HG02870 (cell line): ENCODE data around the gene BUD31.
"Not testable (repeated sequence)": the region's sequence is repeated elsewhere in the genome, so short reads cannot be mapped to it uniquely, and the experiment has no call there.

Source experiments
- ATAC-seq: cut with Tn5 transposase; IDR thresholded peaks from one replicate; pipeline ENCODE4 v1.9.1; 2021; ENCODE audit warnings: mild to moderate bottlenecking, moderate library complexity; ENCODE audit not compliant: unreplicated experiment

The BUD31 gene

GRCh38 chr7:99380032-99380822, 28.5 kb upstream of the BUD31 start:
- ATAC-seq = peak; percentile 34

- ATAC-seq = peak; percentile 67
These were observed 27.7 kb upstream of the BUD31 start for GRCh38 chr7:99380823-99381663.

DNA sequence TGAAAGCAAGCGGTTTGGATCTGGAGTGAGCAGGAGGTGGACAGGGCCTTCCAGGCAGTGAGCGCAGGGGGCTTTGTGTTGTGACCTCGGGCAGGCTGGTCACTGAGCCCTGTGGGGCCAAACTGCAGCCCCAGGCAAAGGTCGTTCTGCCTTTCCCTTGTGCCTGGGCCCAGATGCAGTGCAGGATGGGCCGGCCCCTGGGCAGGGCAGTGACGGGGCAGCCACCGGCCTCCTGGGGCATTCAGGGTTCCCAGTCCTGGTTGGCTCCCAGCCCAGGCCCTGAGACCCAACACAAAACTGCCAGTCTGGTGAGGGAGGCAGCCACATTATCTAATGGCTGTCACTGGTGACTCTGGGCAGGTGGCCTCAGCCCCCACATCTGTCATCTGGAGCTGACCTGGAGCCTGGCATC, 27.1 kb upstream of the BUD31 start:
- ATAC-seq = no peak

DNA sequence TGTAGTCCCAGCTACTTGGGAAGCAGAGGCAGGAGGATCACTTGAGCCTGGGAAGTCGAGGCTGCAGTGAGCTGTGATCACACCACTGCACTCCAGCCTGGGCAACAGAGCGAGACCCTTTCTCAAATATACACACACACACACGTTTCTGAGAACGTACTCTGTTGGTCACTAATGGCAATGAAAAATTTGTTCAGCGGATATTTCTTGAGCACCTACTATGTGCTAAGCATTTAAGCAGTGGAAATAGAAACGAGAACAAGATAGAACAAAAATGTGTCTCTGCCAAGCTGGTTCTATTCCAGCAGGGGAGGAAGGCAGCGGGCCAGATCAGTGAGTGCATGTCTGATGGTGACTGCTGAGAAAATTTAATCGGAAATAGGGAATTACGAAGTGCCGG, 25.6 kb upstream of the BUD31 start:
- ATAC-seq = no peak

- no peak for ATAC-seq
These were observed 24.9 kb upstream of the BUD31 start for GRCh38 chr7:99383791-99384370.

DNA sequence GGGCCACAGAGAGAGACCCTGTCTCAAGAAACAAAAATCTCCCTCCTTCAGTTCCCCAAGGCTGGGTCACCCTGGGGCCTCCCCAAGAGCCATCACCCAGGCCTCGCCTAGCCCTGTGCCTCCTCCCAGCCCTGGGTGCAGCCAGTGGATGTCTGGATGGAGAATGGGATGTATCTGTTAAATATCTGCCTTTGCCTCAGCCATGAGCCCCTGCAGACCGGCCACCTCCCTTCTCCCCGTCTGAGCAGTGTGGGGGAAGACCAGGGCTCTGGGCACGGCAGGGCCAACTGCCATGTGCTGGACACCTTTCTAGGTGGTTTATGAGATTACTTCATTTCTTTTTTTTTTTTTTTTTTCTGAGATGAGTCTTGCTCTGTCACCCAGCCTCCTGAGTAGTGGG, 24.2 kb upstream of the BUD31 start:
- ATAC-seq = no peak

DNA sequence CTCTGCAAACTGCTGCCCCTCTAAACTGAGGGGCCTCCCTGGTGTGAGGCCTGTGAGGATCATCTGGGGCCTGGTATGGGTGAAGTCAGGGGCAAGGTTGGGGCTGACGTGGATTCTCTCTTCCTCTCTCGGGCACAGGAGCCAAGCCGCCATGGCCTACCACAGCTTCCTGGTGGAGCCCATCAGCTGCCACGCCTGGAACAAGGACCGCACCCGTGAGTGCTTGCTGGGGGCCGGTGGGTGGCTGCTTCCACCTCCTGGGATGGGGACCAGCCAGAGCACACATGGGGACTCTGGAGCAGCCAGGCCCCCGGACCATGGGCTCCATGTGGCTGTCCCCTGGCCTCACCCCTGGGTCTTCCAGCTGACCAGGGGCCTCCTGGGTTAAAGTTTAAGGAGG, 23.2 kb upstream of the BUD31 start:
- no peak for ATAC-seq

GRCh38 chr7:99386584-99387238, 22.1 kb upstream of the BUD31 start:
- no peak for ATAC-seq

DNA sequence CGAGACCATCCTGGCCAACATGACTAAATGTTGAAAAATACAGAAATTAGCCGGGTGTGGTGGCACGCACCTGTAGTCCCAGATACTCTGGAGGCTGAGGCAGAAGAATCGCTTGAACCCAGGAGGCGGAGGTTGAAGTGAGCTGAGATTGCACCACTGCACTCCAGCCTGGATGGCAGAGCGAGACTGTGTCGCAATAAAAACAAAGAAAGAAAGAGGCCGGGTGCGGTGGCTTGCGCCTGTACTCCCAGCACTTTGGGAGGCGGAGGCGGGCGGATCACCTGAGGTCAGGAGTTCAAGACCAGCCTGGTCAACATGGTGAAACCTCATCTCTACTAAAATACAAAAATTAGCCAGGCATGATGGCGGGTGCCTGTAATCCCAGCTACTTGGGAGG, 21.5 kb upstream of the BUD31 start:
- ATAC-seq = not testable (repeated sequence)

- no peak for ATAC-seq
These were observed 20.9 kb upstream of the BUD31 start for GRCh38 chr7:99387912-99388311.

- ATAC-seq = no peak
These were observed 19.0 kb upstream of the BUD31 start for GRCh38 chr7:99389772-99390171.

GRCh38 chr7:99390941-99391602, 17.7 kb upstream of the BUD31 start:
- no peak for ATAC-seq

GRCh38 chr7:99392046-99392445, 16.7 kb upstream of the BUD31 start:
- no peak for ATAC-seq

GRCh38 chr7:99392659-99393354, 16.0 kb upstream of the BUD31 start:
- no peak for ATAC-seq

DNA sequence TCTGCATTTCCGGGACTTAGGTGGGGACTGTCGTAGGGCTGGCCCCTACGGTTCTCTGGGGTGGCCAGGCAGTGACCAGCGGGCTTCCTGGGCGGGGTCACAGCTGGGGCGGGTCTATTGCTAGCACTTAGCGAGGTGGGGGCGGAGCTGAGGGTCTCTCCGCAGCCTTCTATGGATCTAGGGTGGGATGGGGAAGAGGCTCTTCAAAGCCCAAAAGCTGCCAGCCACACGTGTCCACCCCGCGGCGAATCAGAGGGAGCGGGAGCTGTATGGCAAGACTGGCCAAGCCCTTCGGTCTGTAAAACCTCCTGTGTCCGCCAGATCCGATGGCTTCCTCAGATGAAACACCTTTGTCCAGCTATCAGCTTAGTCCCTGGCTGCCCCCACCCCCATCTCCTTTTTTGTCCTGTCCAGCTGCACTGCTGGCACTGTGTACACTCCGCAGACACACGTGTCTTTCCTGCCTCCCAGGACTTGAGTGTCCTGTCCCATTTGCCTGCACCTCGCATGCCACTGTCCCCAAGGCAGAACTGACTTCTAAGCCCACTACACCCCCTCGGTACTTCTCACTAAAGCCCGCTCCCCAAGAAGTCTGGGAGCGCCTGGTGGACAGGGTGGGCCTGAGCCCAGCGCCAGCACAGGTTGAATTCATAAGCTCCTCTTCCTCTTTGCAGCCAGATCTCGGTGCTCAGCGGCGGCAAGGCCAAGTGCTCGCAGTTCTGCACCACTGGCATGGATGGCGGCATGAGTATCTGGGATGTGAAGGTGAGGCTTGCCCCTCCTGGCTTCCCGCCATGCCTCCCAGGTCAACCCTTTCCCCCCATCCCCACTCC, 15.2 kb upstream of the BUD31 start:
- ATAC-seq = no peak

DNA sequence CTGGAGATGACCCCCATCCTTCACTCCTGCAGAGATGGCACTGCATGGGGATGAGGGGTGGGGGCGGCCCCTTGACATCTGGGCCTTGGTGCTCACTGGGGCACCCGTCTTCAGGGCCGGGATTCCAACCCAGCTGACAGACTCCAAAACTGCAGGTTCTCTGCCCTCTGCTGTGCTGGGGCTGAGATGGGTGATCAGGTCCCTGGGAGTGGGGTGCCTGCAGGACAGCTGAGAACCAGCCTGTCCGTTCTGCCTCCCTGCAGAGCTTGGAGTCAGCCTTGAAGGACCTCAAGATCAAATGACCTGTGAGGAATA, 14.6 kb upstream of the BUD31 start:
- ATAC-seq = no peak

GRCh38 chr7:99395616-99396327, 13.0 kb upstream of the BUD31 start:
- no peak for ATAC-seq

DNA sequence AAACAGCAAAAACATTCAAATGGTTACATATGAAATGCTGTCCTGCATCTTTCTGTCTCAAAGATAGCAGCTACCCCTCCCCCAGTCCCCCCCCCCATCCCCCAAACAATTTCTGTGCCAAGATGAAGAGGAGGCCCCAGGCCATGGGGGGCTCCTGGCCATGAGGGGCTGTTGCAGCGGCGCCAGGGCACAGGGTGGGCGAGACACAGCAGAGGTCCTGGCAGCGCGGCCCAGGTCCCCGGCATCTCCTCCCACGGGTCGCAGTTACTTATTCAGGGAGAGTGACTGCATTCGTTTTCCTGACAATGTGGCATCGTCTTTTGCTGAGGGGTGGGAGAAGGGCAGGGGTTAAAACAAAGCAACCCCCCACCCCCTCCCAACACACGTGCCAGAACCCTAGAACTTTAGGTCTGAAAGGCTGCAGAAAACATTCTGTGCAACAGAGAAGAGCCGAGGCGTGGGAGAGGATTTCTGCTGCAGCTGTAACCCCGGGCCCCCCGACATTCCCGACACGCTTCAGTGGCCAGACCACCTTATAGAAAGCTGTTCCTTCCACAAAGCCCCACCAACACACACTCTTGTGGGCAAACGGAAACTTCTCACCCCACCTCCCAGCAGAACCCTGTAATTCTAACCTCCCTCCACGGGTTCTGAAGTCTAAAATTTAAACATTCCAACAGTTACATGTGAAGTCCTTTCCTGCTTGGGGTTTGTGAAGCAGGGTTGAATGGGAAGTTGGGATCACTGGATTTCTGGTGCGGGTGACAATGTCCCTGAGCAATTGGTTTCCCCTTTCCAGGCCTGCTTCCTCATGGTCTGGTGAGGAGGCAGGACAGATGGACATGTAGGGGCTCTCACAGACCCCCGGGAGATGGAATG, 12.1 kb upstream of the BUD31 start:
- ATAC-seq = no peak
